GM23338 (cell line): ENCODE data around the gene CDX1. TPM values are rescaled to one million over a fixed set of nuclear protein-coding genes. Genes with fewer than 3 reads are reported as not detected.

ENCODE experiments used
- ATAC-seq: fragments of 200-7000 bp; cut with Tn5 transposase; 3 replicates; pipeline ENCODE4 v1.9.1; 2020
- DNase-seq: peaks from one replicate; pipeline ENCODE4 v3.0.0-alpha.2; 2015; ENCODE audit warnings: low spot score
- H2AFZ ChIP-seq: fragments of 200-600 bp; sonication (generic); 2 replicates; pipeline ENCODE4 v1.8.0; 2016; ENCODE audit warnings: antibody characterized with exemption, mild to moderate bottlenecking, moderate library complexity
- H3F3A ChIP-seq: fragments of 200-600 bp; sonication (generic); replicated peaks from 2 replicates; pipeline ENCODE4 v1.8.0; 2017; ENCODE audit warnings: antibody characterized with exemption, mixed run types, low read depth
- H3K27ac ChIP-seq: fragments of 200-600 bp; sonication (generic); 2 replicates; pipeline ENCODE4 v1.6.1; 2016; ENCODE audit warnings: low read depth
- H3K27me3 ChIP-seq: fragments of 200-600 bp; sonication (generic); 2 replicates; pipeline ENCODE4 v1.8.0; 2016; ENCODE audit warnings: mild to moderate bottlenecking, mixed run types, moderate library complexity; ENCODE audit not compliant: insufficient read depth
- H3K36me3 ChIP-seq: fragments of 200-600 bp; sonication (generic); 2 replicates; pipeline ENCODE4 v1.8.0; 2016; ENCODE audit warnings: mild to moderate bottlenecking; ENCODE audit not compliant: insufficient read depth
- H3K4me1 ChIP-seq: fragments of 200-600 bp; sonication (generic); 2 replicates; pipeline ENCODE4 v1.8.0; 2016; ENCODE audit warnings: mild to moderate bottlenecking, moderate library complexity; ENCODE audit not compliant: insufficient read depth
- H3K4me2 ChIP-seq: fragments of 200-600 bp; sonication (generic); 2 replicates; pipeline ENCODE4 v1.7.1; 2017; ENCODE audit warnings: mixed run types
- H3K4me3 ChIP-seq: fragments of 200-600 bp; sonication (generic); 2 replicates; pipeline ENCODE4 v1.6.1; 2016; ENCODE audit warnings: mixed run types
- H3K79me2 ChIP-seq: fragments of 200-600 bp; sonication (generic); replicated peaks from 2 replicates; pipeline ENCODE4 v1.8.0; 2017; ENCODE audit warnings: mild to moderate bottlenecking; ENCODE audit not compliant: insufficient read depth
- H3K9me2 ChIP-seq: fragments of 200-600 bp; sonication (generic); 2 replicates; pipeline ENCODE4 v1.8.0; 2017; ENCODE audit not compliant: insufficient read depth
- H4K20me1 ChIP-seq: fragments of 200-600 bp; sonication (generic); replicated peaks from 2 replicates; pipeline ENCODE4 v1.8.0; 2017; ENCODE audit warnings: mild to moderate bottlenecking; ENCODE audit not compliant: insufficient read depth
- H3K27ac Mint-ChIP-seq: 2 replicates; pipeline ENCODE4 v1.8.0; 2020; ENCODE audit warnings: inconsistent platforms, mild to moderate bottlenecking, moderate library complexity, mixed read lengths
- H3K27me3 Mint-ChIP-seq: 3 replicates; pipeline ENCODE4 v1.8.0; 2022; ENCODE audit warnings: low read depth, mild to moderate bottlenecking, moderate library complexity, mixed read lengths, inconsistent platforms; ENCODE audit not compliant: insufficient read depth, poor library complexity
- H3K36me3 Mint-ChIP-seq: 3 replicates; pipeline ENCODE4 v1.8.0; 2021; ENCODE audit warnings: low read depth, mild to moderate bottlenecking, inconsistent platforms, moderate library complexity, mixed read lengths
- H3K4me1 Mint-ChIP-seq: 3 replicates; pipeline ENCODE4 v1.8.0; 2020; ENCODE audit warnings: mild to moderate bottlenecking, inconsistent platforms, mixed read lengths
- H3K4me3 Mint-ChIP-seq: 3 replicates; pipeline ENCODE4 v1.8.0; 2021; ENCODE audit warnings: moderate library complexity, mild to moderate bottlenecking, inconsistent platforms, mixed read lengths
- H3K9me3 Mint-ChIP-seq: 3 replicates; pipeline ENCODE4 v1.8.0; 2020; ENCODE audit warnings: moderate library complexity, mild to moderate bottlenecking, inconsistent platforms, mixed read lengths
- CREB1 ChIP-seq: fragments of 250-450 bp; sonication (Bioruptor Pico); IDR thresholded peaks from 2 replicates; pipeline ENCODE4 v1.5.0; 2020; ENCODE audit warnings: low read depth, mild to moderate bottlenecking, moderate library complexity
- CTCF ChIP-seq, 2 experiments: fragments of 200-600 bp in 1 of 2; sonication (generic) in 1 of 2; conservative IDR thresholded peaks; 2 replicates each; pipeline versions ENCODE4 v1.5.1 to v1.6.1; 2016 to 2017; ENCODE audit warnings: antibody characterized with exemption in 2 of 2, low read depth in 2 of 2, mild to moderate bottlenecking in 2 of 2, moderate library complexity in 1 of 2
- ETS1 ChIP-seq: IDR thresholded peaks from 2 replicates; pipeline ENCODE4 v1.6.1; 2016; ENCODE audit warnings: antibody characterized with exemption
- EZH2 ChIP-seq: fragments of 200-600 bp; sonication (generic); IDR thresholded peaks from one replicate; pipeline ENCODE4 v1.8.0; 2017; ENCODE audit warnings: antibody characterized with exemption, mild to moderate bottlenecking, low read depth; ENCODE audit not compliant: unreplicated experiment
- EZH2phosphoT487 ChIP-seq: fragments of 200-600 bp; sonication (generic); IDR thresholded peaks from one replicate; pipeline ENCODE4 v1.8.1; 2018; ENCODE audit warnings: antibody characterized with exemption; ENCODE audit not compliant: unreplicated experiment
- JUNB ChIP-seq: IDR thresholded peaks from one replicate; pipeline ENCODE4 v1.6.1; 2016; ENCODE audit warnings: antibody characterized with exemption; ENCODE audit not compliant: unreplicated experiment
- NANOG ChIP-seq: IDR thresholded peaks from 2 replicates; pipeline ENCODE4 v1.6.1; 2016; ENCODE audit warnings: antibody characterized with exemption, borderline replicate concordance
- POLR2AphosphoS5 ChIP-seq: IDR thresholded peaks from 2 replicates; pipeline ENCODE4 v1.6.1; 2016; ENCODE audit warnings: antibody characterized with exemption, low read depth
- REST ChIP-seq: IDR thresholded peaks from one replicate; pipeline ENCODE4 v1.6.1; 2018; ENCODE audit warnings: antibody characterized with exemption; ENCODE audit not compliant: unreplicated experiment
- STAT1 ChIP-seq: IDR thresholded peaks from one replicate; pipeline ENCODE4 v1.6.1; 2016; ENCODE audit warnings: antibody characterized with exemption; ENCODE audit not compliant: unreplicated experiment
- ZNF114 ChIP-seq: fragments of 250-450 bp; sonication (Bioruptor Pico); IDR thresholded peaks from 2 replicates; pipeline ENCODE4 v1.5.0; 2020; ENCODE audit warnings: mild to moderate bottlenecking, moderate library complexity
- ZNF331 ChIP-seq: fragments of 250-450 bp; sonication (Bioruptor Pico); IDR thresholded peaks from 2 replicates; pipeline ENCODE4 v1.5.0; 2020; ENCODE audit warnings: low read depth, mild to moderate bottlenecking, moderate library complexity
- ZNF462 ChIP-seq: fragments of 250-450 bp; sonication (Bioruptor Pico); IDR thresholded peaks from 2 replicates; pipeline ENCODE4 v1.5.0; 2020; ENCODE audit warnings: mild to moderate bottlenecking, moderate library complexity
- polyA plus RNA-seq: library from polyadenylated mRNA; unstranded; fragments of >200 nt; fragmentation: Nextera tagmentation; extraction: Ambion mirVana; gene quantifications from 2 replicates; pipeline ENCODE4 v1.2.1, GENCODE V29; 2016
- total RNA-seq: library from RNA; depleted of rRNA; stranded (reverse); fragments of >200 nt; shearing (Covaris generic); gene quantifications from 2 replicates; pipeline ENCODE4 v1.2.3, GENCODE V29; 2014

The CDX1 gene
- total and polyA plus RNA-seq, 2 experiments from 2014 or later: not detected

GRCh38 chr5:150152636-150153462, 13.7 kb upstream of the CDX1 start:
- no peak overlapping the region for H3K4me2 ChIP-seq
- Mint-ChIP-seq H3K9me3 (no peaks in the 10 kb centered on the region), H3K27ac (no peak overlapping the region), H3K36me3 (no peaks in the 10 kb centered on the region), H3K4me1 (peaks cover 28% of the 10 kb centered on the region), H3K27me3 (peaks cover 14% of the 10 kb centered on the region), H3K4me3 (no peak overlapping the region)
- no peaks in the 10 kb centered on the region for H3F3A ChIP-seq
- H4K20me1 ChIP-seq: no peaks in the 10 kb centered on the region
- no peak overlapping the region for H3K4me3 ChIP-seq
- no peaks in the 10 kb centered on the region for H3K9me2 ChIP-seq
- H3K27me3 ChIP-seq: no peaks in the 10 kb centered on the region
- no peak overlapping the region for H2AFZ ChIP-seq
- H3K36me3 ChIP-seq: no peaks in the 10 kb centered on the region
- no peak for TF ChIP-seq EZH2phosphoT487
- TF ChIP-seq EZH2: no peak
- no peak for TF ChIP-seq ZNF331 (CRISPR knock-in tag)
- no peak for TF ChIP-seq JUNB
- TF ChIP-seq ETS1: no peak
- TF ChIP-seq STAT1: no peak
- TF ChIP-seq ZNF462 (CRISPR knock-in tag): no peak
- TF ChIP-seq CTCF (conservative IDR thresholded peaks at IDR 0.05; ENCODE audit: low read depth in 2 of 2): no peak
- TF ChIP-seq POLR2AphosphoS5: no peak
- TF ChIP-seq NANOG: no peak
- TF ChIP-seq ZNF114 (CRISPR knock-in tag): no peak
- no peak for TF ChIP-seq REST
- TF ChIP-seq CREB1 (CRISPR knock-in tag): no peak
- no peaks in the 10 kb centered on the region for H3K79me2 ChIP-seq
- H3K4me1 ChIP-seq: peaks cover 25% of the 10 kb centered on the region
- H3K27ac ChIP-seq: no peak overlapping the region
- no peak for ATAC-seq
- DNase-seq: no peak
